GM19351 (cell line): ENCODE results near the gene XIRP1.

Source experiments
- ATAC-seq: cut with Tn5 transposase; IDR thresholded peaks from one replicate; pipeline ENCODE4 v1.9.1; 2021; ENCODE audit warnings: mild to moderate bottlenecking, moderate library complexity; ENCODE audit not compliant: unreplicated experiment

XIRP1 gene

GRCh38 chr3:39147711-39148434 lies 44.5 kb downstream of the XIRP1 start:
- ATAC-seq = peak; percentile 28

GRCh38 chr3:39146611-39147591 lies 45.5 kb downstream of the XIRP1 start:
- no peak for ATAC-seq

DNA sequence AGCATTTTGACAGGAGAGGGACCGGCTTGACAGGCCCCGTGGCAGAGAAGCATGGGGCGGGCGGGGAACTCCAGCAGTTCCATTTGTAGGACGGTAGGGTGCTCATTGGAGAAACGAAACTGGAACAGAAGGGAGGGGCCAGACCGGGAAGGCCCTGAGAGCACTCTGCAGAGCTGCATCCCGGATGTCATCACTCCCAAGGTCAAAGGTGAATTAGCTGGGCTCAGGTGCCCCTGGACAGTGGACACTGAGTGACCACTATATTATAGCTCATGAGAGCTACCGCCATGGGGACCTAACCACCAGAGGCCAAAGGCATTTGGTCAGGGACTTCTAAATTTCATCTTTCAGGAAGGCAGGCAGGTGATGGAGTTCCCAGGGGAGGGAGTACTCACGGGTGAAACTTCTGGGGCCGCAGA lies 46.3 kb downstream of the XIRP1 start:
- ATAC-seq = no peak

- ATAC-seq = no peak
Measured at GRCh38 chr3:39144748-39145380, 47.5 kb downstream of the XIRP1 start.

DNA sequence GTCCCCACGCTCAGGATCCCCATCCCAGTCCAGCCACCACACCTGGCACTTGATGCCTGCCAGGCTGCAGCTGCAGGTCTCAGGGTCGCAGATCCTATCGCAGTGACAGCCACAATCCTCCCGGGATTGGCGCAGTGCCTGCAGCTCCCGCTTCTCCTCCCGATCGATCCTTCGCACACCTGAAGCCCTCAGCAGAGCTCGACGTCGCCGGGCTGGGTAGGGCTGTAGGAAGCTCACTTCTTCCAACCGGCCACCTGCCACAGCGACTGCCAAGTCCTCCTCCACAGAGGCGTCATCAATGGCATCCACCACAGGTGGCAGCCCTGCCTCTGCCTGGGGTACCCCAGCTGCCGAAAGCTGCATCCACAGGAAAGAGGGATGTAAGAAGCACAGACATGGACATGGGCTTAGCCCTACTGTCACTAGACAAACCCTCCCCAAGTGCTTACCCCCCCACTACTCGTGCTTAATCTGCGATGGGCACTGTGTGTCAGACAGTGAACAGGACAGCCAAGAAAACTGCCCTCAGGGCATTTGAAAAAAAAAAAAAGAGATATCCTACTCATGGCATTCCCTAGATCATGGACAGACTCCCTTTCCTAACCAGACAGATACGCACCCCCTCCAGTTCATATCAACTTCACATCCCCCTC lies 48.2 kb downstream of the XIRP1 start:
- no peak for ATAC-seq

- no peak for ATAC-seq
Measured at GRCh38 chr3:39143051-39143885, 49.1 kb downstream of the XIRP1 start.

- ATAC-seq = no peak
Measured at GRCh38 chr3:39142067-39142466, 50.3 kb downstream of the XIRP1 start.

GRCh38 chr3:39141171-39141995 lies 51.0 kb downstream of the XIRP1 start:
- ATAC-seq = no peak

DNA sequence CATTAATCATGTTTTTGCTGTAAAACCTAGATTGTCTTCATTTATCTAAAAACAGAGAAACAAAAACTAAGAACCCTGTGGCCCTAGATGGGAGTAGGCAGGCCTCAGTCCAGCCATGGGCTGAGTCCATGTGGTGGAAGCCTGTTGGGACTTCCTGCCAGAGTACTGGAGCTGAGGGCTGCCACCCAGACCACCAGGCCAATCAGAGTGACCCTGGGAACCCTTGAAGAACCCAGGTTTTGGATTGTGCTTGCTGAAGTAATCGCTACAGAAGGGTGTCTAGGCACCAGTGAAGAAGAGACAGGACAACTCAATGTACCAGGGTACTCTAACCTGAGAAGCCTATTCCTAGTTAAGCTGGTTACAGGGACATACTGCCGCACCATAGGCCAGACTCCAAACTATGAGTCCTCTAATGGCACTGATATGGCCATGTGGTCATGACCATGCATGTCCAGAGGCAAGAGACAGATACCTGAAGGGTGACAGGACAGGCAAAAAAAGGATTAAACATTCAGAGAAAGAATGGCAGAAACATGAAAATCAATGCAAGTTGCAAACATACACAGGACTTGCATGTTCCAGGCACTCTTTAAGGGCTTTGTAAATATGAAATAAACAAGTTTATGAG lies 51.9 kb downstream of the XIRP1 start:
- no peak for ATAC-seq

DNA sequence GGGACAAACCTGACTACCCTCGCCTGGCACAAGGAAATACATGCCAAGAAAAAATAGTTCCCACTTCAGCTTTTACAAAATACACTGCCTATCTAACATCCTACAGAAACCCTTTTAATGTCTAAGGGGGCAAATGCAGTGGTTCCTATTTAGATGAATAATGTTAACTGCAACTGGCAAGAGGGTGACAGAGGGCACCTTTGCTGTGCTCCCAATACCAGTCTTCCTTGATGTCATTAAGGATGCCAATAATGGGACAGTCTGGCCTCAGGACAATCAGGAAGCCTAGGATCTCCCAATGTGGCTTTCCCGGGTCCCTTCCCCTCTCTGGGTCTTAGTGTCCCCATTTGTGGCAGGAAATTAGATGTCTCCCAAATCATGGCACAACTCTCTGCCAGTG lies 53.0 kb downstream of the XIRP1 start:
- ATAC-seq = no peak

DNA sequence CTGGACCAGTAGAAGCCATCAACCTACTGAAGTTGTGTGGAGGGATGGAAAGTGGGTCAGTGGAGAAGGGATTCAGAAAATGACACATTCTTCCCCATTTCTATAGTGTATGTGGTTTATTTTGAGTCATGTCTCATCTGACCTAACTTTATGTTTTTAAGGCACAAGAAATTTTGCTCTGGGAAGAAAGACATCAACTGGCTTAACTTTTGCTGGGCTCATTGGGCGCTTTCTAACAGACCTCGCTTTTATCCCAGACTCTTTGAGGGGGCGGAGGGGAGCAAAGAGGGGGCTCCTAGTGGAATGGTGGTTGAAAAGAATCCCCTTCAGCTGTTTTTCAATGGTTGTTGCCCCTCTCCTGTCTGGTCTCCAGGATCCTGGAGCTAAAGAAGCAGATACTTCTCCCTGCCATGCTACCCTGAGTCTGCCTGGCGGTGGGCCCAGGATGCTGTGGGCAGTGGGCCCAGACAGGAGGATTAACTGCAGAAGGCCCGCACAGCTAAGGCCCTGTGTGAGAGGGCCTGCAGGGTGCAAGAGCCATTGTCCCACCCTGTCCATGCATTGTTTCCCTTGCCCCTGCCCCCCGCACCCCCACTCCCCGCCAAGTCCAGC lies 53.5 kb downstream of the XIRP1 start:
- ATAC-seq = no peak

DNA sequence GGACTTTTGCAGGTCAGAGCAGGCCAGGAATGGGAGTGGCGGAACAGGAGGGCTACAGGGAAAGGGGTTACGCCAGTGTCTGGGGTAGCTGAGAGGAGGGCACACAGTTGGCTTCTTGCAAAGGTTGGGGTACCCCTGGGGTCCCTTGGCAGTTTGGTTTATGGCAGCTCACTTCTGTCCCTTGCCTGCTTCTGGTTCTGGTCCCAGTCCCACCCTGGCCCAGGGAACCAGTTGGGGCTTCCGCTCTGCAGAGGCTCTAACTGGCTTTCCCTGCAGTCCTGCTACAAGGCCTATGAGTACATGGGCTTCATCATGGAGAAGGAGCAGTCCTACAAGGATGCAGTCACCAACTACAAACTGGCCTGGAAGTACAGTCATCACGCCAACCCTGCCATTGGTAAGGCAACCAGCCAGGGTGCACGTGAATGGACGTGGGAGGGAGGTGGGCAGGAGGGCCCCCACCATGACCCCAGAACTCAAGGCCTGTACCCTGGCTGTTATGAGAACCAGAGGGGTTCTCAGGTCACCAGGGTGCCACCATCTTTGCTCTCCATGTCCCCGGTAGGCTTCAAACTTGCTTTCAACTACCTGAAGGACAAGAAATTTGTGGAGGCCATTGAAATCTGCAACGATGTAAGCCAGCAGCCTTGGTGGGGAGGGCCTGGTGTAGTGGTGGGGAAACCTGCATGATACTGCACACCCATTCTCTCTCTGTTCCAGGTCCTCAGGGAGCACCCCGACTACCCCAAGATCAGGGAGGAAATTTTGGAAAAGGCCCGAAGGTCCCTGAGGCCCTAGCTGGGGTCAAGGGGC lies 54.2 kb downstream of the XIRP1 start:
- no peak for ATAC-seq

GRCh38 chr3:39137435-39137936 lies 54.9 kb downstream of the XIRP1 start:
- ATAC-seq = no peak

GRCh38 chr3:39136533-39137434 lies 55.6 kb downstream of the XIRP1 start:
- no peak for ATAC-seq

- ATAC-seq = no peak
Measured at GRCh38 chr3:39135170-39135805, 57.1 kb downstream of the XIRP1 start.

DNA sequence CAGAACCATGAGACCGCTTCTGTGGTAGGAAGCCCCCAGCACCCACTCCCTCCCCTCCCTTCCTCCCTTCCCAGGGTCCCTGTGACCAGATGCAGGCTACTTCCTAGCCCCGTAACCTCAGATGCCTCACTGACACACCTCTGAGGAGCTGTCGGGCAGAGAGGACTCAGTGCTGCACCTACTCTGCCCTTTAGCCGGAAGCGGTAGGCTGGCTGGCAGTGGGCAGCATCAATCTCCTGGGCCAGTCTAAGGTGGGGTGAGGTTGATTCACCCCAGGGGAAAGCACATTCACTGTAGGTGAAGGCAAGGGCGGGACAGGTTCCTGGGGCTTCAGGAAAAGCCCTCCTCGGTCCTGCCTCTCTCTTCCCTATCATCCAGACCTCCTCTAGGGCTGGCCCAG lies 58.1 kb downstream of the XIRP1 start:
- ATAC-seq = no peak
